WTC11 (cell line): ENCODE measurements around the gene S100A12. TPM values are rescaled to one million over a fixed set of nuclear protein-coding genes. Genes with fewer than 3 reads are reported as not detected.
A peak's percentile ranks its signal among the peaks of the same experiment; 100 is the strongest.

ENCODE experiments used
- ATF6 ChIP-seq: sonication (generic); formaldehyde crosslinking; IDR thresholded peaks from 2 replicates; pipeline ENCODE4 v1.8.1; 2023; ENCODE audit warnings: mild to moderate bottlenecking, missing genetic modification reagents
- CREB1 ChIP-seq: sonication (generic); formaldehyde crosslinking; IDR thresholded peaks from 2 replicates; pipeline ENCODE4 v1.8.0; 2023; ENCODE audit warnings: mild to moderate bottlenecking, missing genetic modification reagents
- E2F5 ChIP-seq: sonication (generic); formaldehyde crosslinking; IDR thresholded peaks from 2 replicates; pipeline ENCODE4 v1.8.1; 2022; ENCODE audit warnings: mild to moderate bottlenecking, moderate library complexity, missing genetic modification reagents
- ETV6 ChIP-seq: sonication (generic); formaldehyde crosslinking; IDR thresholded peaks from 2 replicates; pipeline ENCODE4 v1.8.1; 2022; ENCODE audit warnings: mild to moderate bottlenecking, missing genetic modification reagents
- FOXP1 ChIP-seq: sonication (generic); formaldehyde crosslinking; IDR thresholded peaks from 2 replicates; pipeline ENCODE4 v1.8.0; 2022; ENCODE audit warnings: missing genetic modification reagents, mild to moderate bottlenecking, moderate library complexity, borderline replicate concordance
- HMGA2 ChIP-seq: fragments of 250-450 bp; sonication (Bioruptor Pico); IDR thresholded peaks from 2 replicates; pipeline ENCODE4 v1.4.0; 2021; ENCODE audit warnings: mild to moderate bottlenecking, moderate library complexity
- HMGXB4 ChIP-seq: sonication (generic); formaldehyde crosslinking; IDR thresholded peaks from 2 replicates; pipeline ENCODE4 v1.8.1; 2023; ENCODE audit warnings: mild to moderate bottlenecking, moderate library complexity, missing genetic modification reagents
- IRF1 ChIP-seq: sonication (generic); formaldehyde crosslinking; IDR thresholded peaks from 2 replicates; pipeline ENCODE4 v1.8.0; 2023; ENCODE audit warnings: missing genetic modification reagents
- IRF2 ChIP-seq: sonication (generic); formaldehyde crosslinking; IDR thresholded peaks from 2 replicates; pipeline ENCODE4 v1.8.0; 2022; ENCODE audit warnings: low read depth, missing genetic modification reagents, borderline replicate concordance
- MXD4 ChIP-seq: fragments of 250-450 bp; sonication (Bioruptor Pico); IDR thresholded peaks from 2 replicates; pipeline ENCODE4 v1.8.0; 2021; ENCODE audit warnings: mild to moderate bottlenecking, moderate library complexity, borderline replicate concordance
- NFATC4 ChIP-seq: fragments of 250-450 bp; sonication (Bioruptor Pico); IDR thresholded peaks from 2 replicates; pipeline ENCODE4 v1.9.0; 2021; ENCODE audit warnings: mild to moderate bottlenecking
- NFYB ChIP-seq: sonication (generic); formaldehyde crosslinking; conservative IDR thresholded peaks from 2 replicates; pipeline ENCODE4 v1.8.0; 2022; ENCODE audit warnings: low read depth, missing genetic modification reagents
- NR2C2 ChIP-seq: sonication (generic); formaldehyde crosslinking; IDR thresholded peaks from 2 replicates; pipeline ENCODE4 v1.8.0; 2022; ENCODE audit warnings: mild to moderate bottlenecking, missing genetic modification reagents
- SMAD4 ChIP-seq: sonication (generic); formaldehyde crosslinking; IDR thresholded peaks from 2 replicates; pipeline ENCODE4 v1.8.0; 2022; ENCODE audit warnings: mild to moderate bottlenecking, missing genetic modification reagents
- SOX15 ChIP-seq: fragments of 250-450 bp; sonication (Bioruptor Pico); IDR thresholded peaks from 2 replicates; pipeline ENCODE4 v1.9.0; 2021; ENCODE audit warnings: mild to moderate bottlenecking
- TEAD1 ChIP-seq: sonication (generic); formaldehyde crosslinking; IDR thresholded peaks from 2 replicates; pipeline ENCODE4 v1.8.0; 2022; ENCODE audit warnings: mild to moderate bottlenecking, missing genetic modification reagents
- TP53 ChIP-seq: sonication (generic); formaldehyde crosslinking; IDR thresholded peaks from 2 replicates; pipeline ENCODE4 v1.8.1; 2023; ENCODE audit warnings: mild to moderate bottlenecking, missing genetic modification reagents
- USF1 ChIP-seq: sonication (generic); formaldehyde crosslinking; IDR thresholded peaks from 2 replicates; pipeline ENCODE4 v1.8.0; 2022; ENCODE audit warnings: mild to moderate bottlenecking, missing genetic modification reagents
- ZBTB21 ChIP-seq: sonication (generic); formaldehyde crosslinking; IDR thresholded peaks from 2 replicates; pipeline ENCODE4 v1.8.1; 2023; ENCODE audit warnings: mild to moderate bottlenecking, missing genetic modification reagents, borderline replicate concordance
- ZMAT4 ChIP-seq: fragments of 250-450 bp; sonication (Bioruptor Pico); IDR thresholded peaks from 2 replicates; pipeline ENCODE4 v1.9.0; 2021; ENCODE audit warnings: mild to moderate bottlenecking
- ZNF121 ChIP-seq: sonication (generic); formaldehyde crosslinking; IDR thresholded peaks from 2 replicates; pipeline ENCODE4 v1.8.0; 2023; ENCODE audit warnings: missing genetic modification reagents
- ZNF138 ChIP-seq: sonication (generic); formaldehyde crosslinking; conservative IDR thresholded peaks from 2 replicates; pipeline ENCODE4 v1.8.1; 2022; ENCODE audit warnings: mild to moderate bottlenecking, moderate library complexity, missing genetic modification reagents
- ZNF396 ChIP-seq: fragments of 250-450 bp; sonication (Bioruptor Pico); IDR thresholded peaks from 2 replicates; pipeline ENCODE4 v1.8.0; 2021; ENCODE audit warnings: mild to moderate bottlenecking, moderate library complexity, borderline replicate concordance
- total RNA-seq: library from RNA; stranded (reverse); gene quantifications from 3 replicates; pipeline ENCODE4 v1.2.3, GENCODE V29; 2021
- TF ChIP-seq, protein P1 (sequence below): sonication (generic); formaldehyde crosslinking; IDR thresholded peaks from 2 replicates; pipeline ENCODE4 v1.8.0; 2022; ENCODE audit warnings: mild to moderate bottlenecking, missing genetic modification reagents
- TF ChIP-seq, protein P2 (sequence below): sonication (generic); formaldehyde crosslinking; conservative IDR thresholded peaks from 2 replicates; pipeline ENCODE4 v1.8.1; 2022; ENCODE audit warnings: mild to moderate bottlenecking, missing genetic modification reagents
- TF ChIP-seq, protein P3 (sequence below): sonication (generic); formaldehyde crosslinking; IDR thresholded peaks from 2 replicates; pipeline ENCODE4 v1.8.0; 2022; ENCODE audit warnings: mild to moderate bottlenecking, missing genetic modification reagents
- TF ChIP-seq, protein P4 (sequence below): sonication (generic); formaldehyde crosslinking; IDR thresholded peaks from 2 replicates; pipeline ENCODE4 v1.8.1; 2023; ENCODE audit warnings: mild to moderate bottlenecking, missing genetic modification reagents
- TF ChIP-seq, protein P5 (sequence below): sonication (generic); formaldehyde crosslinking; IDR thresholded peaks from 2 replicates; pipeline ENCODE4 v1.8.0; 2022; ENCODE audit warnings: mild to moderate bottlenecking, missing genetic modification reagents

Gene S100A12
- total RNA-seq, 1 experiment from 2014 or later = not detected

- TF ChIP-seq, protein P1, sequence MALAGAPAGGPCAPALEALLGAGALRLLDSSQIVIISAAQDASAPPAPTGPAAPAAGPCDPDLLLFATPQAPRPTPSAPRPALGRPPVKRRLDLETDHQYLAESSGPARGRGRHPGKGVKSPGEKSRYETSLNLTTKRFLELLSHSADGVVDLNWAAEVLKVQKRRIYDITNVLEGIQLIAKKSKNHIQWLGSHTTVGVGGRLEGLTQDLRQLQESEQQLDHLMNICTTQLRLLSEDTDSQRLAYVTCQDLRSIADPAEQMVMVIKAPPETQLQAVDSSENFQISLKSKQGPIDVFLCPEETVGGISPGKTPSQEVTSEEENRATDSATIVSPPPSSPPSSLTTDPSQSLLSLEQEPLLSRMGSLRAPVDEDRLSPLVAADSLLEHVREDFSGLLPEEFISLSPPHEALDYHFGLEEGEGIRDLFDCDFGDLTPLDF (CRISPR knock-in tag) = peak; percentile 78; the same call in 1 of the 2 replicates
- TF ChIP-seq ZNF138 (peak; percentile 76; the same call in 1 of the 2 replicates), SMAD4 (CRISPR knock-in tag) (peak; percentile 78), ZNF396 (CRISPR knock-in tag) (no peak), MXD4 (CRISPR knock-in tag) (no peak), ETV6 (0 out of 2 replicates have a peak, but pooled peaks have one; percentile 50), NR2C2 (CRISPR knock-in tag) (peak; percentile 56; the same call in 1 of the 2 replicates), SOX15 (CRISPR knock-in tag) (no peak), IRF1 (0 out of 2 replicates have a peak, but pooled peaks have one; percentile 51), TEAD1 (peak; percentile 86), NFATC4 (CRISPR knock-in tag) (no peak), ZMAT4 (CRISPR knock-in tag) (no peak), NFYB (CRISPR knock-in tag) (0 out of 2 replicates have a peak, but pooled peaks have one; percentile 26), ATF6 (CRISPR knock-in tag) (no peak), ZBTB21 (CRISPR knock-in tag) (no peak), HMGXB4 (CRISPR knock-in tag) (no peak), FOXP1 (CRISPR knock-in tag) (peak; percentile 92; the same call in 1 of the 2 replicates), USF1 (CRISPR knock-in tag) (peak; percentile 85), HMGA2 (CRISPR knock-in tag) (no peak), ZNF121 (no peak), TP53 (CRISPR knock-in tag) (peak; percentile 83), CREB1 (CRISPR knock-in tag) (peak; percentile 86), IRF2 (CRISPR knock-in tag) (no peak), E2F5 (CRISPR knock-in tag) (0 out of 2 replicates have a peak, but pooled peaks have one; percentile 52)
- TF ChIP-seq, protein P2, sequence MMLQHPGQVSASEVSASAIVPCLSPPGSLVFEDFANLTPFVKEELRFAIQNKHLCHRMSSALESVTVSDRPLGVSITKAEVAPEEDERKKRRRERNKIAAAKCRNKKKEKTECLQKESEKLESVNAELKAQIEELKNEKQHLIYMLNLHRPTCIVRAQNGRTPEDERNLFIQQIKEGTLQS (CRISPR knock-in tag) = no peak
- TF ChIP-seq, protein P3, sequence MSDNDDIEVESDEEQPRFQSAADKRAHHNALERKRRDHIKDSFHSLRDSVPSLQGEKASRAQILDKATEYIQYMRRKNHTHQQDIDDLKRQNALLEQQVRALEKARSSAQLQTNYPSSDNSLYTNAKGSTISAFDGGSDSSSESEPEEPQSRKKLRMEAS = peak; percentile 99
- TF ChIP-seq, protein P4, sequence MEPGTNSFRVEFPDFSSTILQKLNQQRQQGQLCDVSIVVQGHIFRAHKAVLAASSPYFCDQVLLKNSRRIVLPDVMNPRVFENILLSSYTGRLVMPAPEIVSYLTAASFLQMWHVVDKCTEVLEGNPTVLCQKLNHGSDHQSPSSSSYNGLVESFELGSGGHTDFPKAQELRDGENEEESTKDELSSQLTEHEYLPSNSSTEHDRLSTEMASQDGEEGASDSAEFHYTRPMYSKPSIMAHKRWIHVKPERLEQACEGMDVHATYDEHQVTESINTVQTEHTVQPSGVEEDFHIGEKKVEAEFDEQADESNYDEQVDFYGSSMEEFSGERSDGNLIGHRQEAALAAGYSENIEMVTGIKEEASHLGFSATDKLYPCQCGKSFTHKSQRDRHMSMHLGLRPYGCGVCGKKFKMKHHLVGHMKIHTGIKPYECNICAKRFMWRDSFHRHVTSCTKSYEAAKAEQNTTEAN = peak; percentile 82; the same call in 1 of the 2 replicates
- TF ChIP-seq, protein P5, sequence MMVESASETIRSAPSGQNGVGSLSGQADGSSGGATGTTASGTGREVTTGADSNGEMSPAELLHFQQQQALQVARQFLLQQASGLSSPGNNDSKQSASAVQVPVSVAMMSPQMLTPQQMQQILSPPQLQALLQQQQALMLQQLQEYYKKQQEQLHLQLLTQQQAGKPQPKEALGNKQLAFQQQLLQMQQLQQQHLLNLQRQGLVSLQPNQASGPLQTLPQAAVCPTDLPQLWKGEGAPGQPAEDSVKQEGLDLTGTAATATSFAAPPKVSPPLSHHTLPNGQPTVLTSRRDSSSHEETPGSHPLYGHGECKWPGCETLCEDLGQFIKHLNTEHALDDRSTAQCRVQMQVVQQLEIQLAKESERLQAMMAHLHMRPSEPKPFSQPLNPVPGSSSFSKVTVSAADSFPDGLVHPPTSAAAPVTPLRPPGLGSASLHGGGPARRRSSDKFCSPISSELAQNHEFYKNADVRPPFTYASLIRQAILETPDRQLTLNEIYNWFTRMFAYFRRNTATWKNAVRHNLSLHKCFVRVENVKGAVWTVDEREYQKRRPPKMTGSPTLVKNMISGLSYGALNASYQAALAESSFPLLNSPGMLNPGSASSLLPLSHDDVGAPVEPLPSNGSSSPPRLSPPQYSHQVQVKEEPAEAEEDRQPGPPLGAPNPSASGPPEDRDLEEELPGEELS (CRISPR knock-in tag) = peak; percentile 88
Measured at GRCh38 chr1:153404768-153405167, 29.3 kb upstream of the S100A12 start (continued).
